Natural killer cell (primary cell): Measurements from ENCODE around the gene CCDC40. TPM values are rescaled to one million over a fixed set of nuclear protein-coding genes. Genes with fewer than 3 reads are reported as not detected.

Source experiments
- ATAC-seq, 3 donors: fragments of 150-1000 bp in 2 of 3; fragments of 200-7000 bp in 1 of 3; cut with Tn5 transposase; 1 replicate in 1 of 3; 2 replicates in 2 of 3; pipeline ENCODE4 v1.10.0; 2021; ENCODE audit warnings: mild to moderate bottlenecking in 2 of 3, moderate library complexity in 2 of 3
- DNase-seq, 2 donors: peaks; one replicate each; pipeline versions ENCODE4 v3.0.0 to v3.0.0-alpha.2; 2013 to 2021; ENCODE audit warnings: mixed read lengths in 1 of 2
- H3K27ac ChIP-seq: one replicate; pipeline ENCODE4 v1.5.1; 2013; ENCODE audit warnings: mild to moderate bottlenecking, low read length
- H3K27me3 ChIP-seq: one replicate; pipeline ENCODE4 v1.6.1; 2013; ENCODE audit warnings: low read length; ENCODE audit not compliant: control insufficient read depth, insufficient read depth
- H3K36me3 ChIP-seq: one replicate; pipeline ENCODE4 v1.6.1; 2013; ENCODE audit warnings: low read length; ENCODE audit not compliant: control insufficient read depth, insufficient read depth
- H3K4me1 ChIP-seq: one replicate; pipeline ENCODE4 v1.6.1; 2013; ENCODE audit warnings: low read length; ENCODE audit not compliant: control insufficient read depth, insufficient read depth
- H3K4me3 ChIP-seq: one replicate; pipeline ENCODE4 v1.5.1; 2013; ENCODE audit warnings: low read length
- H3K9me3 ChIP-seq: one replicate; pipeline ENCODE4 v1.6.1; 2013; ENCODE audit warnings: low read length; ENCODE audit not compliant: control insufficient read depth, insufficient read depth
- H3K27ac Mint-ChIP-seq, 2 donors: one replicate each; pipeline ENCODE4 v1.8.0; 2022; ENCODE audit warnings: mild to moderate bottlenecking in 2 of 2, mixed read lengths in 2 of 2, moderate library complexity in 1 of 2
- H3K27me3 Mint-ChIP-seq, 2 donors: one replicate each; pipeline ENCODE4 v1.8.0; 2022; ENCODE audit warnings: low read depth in 2 of 2, mixed read lengths in 2 of 2
- H3K36me3 Mint-ChIP-seq: one replicate; pipeline ENCODE4 v1.8.0; 2022; ENCODE audit warnings: mixed read lengths
- H3K4me1 Mint-ChIP-seq, 2 donors: one replicate each; pipeline ENCODE4 v1.8.0; 2022; ENCODE audit warnings: mixed read lengths in 2 of 2
- H3K4me3 Mint-ChIP-seq: one replicate; pipeline ENCODE4 v1.8.0; 2022; ENCODE audit warnings: mild to moderate bottlenecking, moderate library complexity, mixed read lengths
- H3K9me3 Mint-ChIP-seq, 2 donors: one replicate each; pipeline ENCODE4 v1.8.0; 2022; ENCODE audit warnings: mixed read lengths in 2 of 2
- CTCF ChIP-seq: fragments of 200-600 bp; IDR thresholded peaks from one replicate; pipeline ENCODE4 v1.8.0; 2022; ENCODE audit warnings: antibody characterized with exemption
- WGBS: methylation state at CpG from one replicate; pipeline ENCODE4 v1.1.7; 2013; ENCODE audit warnings: missing lambda C conversion rate; ENCODE audit not compliant: insufficient coverage; 5-methylcytosine and 5-hydroxymethylcytosine counted together
- intact Hi-C: fragments of 100-400 bp; cut with micrococcal nuclease; formaldehyde crosslinking; loops from one replicate; pipeline ENCODE4 v1.14.2; 2022
- total RNA-seq, 4 donors: library from RNA; stranded (reverse); fragments of 120-200 nt in 1 of 4; gene quantifications; one replicate each; pipeline versions ENCODE4 v1.2.3 to v1.2.4, GENCODE V29; 2013 to 2022

CCDC40 gene
- total RNA-seq, 3 donors from 2014 or later (not counting 1 experiment from before 2014, with no cell fraction given): 0.95 to 2.4 (median 1.5) TPM

GRCh38 chr17:80091376-80091775 is 54.9 kb downstream of the CCDC40 start:
- Mint-ChIP-seq H3K4me3 (no peak overlapping the region), H3K36me3 (no peaks in the 10 kb centered on the region), H3K4me1 (no peaks in the 10 kb centered on the region), H3K27me3 (peaks cover 0 to 6% of the 10 kb centered on the region in 2 donors), H3K9me3 (no peaks in the 10 kb centered on the region), H3K27ac (no peak overlapping the region)
- Histone ChIP-seq H3K36me3 (no peaks in the 10 kb centered on the region), H3K27ac (no peak overlapping the region), H3K27me3 (no peaks in the 10 kb centered on the region), H3K9me3 (no peaks in the 10 kb centered on the region), H3K4me1 (peaks cover 2% of the 10 kb centered on the region), H3K4me3 (no peak overlapping the region)
- ATAC-seq: no peak
- 77% methylated on average over 4 of the region's 4 CpGs for WGBS
- DNase-seq: no peak
- intact Hi-C loops: loop anchor here (10.0 kb wide), 1 partner anchor 163 kb away; no protein-coding TSS in a partner anchor
- no peak for TF ChIP-seq CTCF

DNA sequence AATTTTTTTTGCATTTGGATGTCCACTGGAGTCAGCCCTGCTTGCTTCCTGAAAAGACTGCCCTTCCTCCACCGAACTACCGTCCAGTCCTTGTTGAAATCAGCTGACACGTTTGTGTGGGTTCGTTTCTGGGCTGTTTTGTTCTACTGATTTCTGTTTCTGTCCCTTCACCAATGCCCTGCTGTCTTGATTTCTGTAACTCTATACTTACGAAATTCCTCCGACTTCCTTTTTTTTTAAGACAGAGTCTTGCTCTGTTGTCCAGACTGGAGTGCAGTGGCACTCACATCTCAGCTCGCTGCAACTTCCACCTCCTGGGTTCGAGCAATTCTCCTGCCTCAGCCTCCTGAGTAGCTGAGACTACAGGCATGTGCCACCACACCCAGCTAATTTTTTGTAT is 56.5 kb downstream of the CCDC40 start:
- Mint-ChIP-seq H3K27me3 (peaks cover 0 to 6% of the 10 kb centered on the region in 2 donors), H3K4me1 (no peaks in the 10 kb centered on the region), H3K4me3 (no peak overlapping the region), H3K9me3 (no peaks in the 10 kb centered on the region), H3K27ac (no peak overlapping the region), H3K36me3 (no peaks in the 10 kb centered on the region)
- ATAC-seq (peak in 1 of 3 donors; percentile 35), DNase-seq (no peak)
- peaks cover 2% of the 10 kb centered on the region for H3K4me1 ChIP-seq
- TF ChIP-seq CTCF: no peak
- H3K4me3 ChIP-seq: no peak overlapping the region
- no peak overlapping the region for H3K27ac ChIP-seq
- no peaks in the 10 kb centered on the region for H3K27me3 ChIP-seq
- no peaks in the 10 kb centered on the region for H3K36me3 ChIP-seq
- H3K9me3 ChIP-seq: no peaks in the 10 kb centered on the region
- intact Hi-C loops: loop anchor here (10.0 kb wide), 1 partner anchor 162 kb away; no protein-coding TSS in a partner anchor
- 63% methylated on average over 8 of the region's 8 CpGs for WGBS

DNA sequence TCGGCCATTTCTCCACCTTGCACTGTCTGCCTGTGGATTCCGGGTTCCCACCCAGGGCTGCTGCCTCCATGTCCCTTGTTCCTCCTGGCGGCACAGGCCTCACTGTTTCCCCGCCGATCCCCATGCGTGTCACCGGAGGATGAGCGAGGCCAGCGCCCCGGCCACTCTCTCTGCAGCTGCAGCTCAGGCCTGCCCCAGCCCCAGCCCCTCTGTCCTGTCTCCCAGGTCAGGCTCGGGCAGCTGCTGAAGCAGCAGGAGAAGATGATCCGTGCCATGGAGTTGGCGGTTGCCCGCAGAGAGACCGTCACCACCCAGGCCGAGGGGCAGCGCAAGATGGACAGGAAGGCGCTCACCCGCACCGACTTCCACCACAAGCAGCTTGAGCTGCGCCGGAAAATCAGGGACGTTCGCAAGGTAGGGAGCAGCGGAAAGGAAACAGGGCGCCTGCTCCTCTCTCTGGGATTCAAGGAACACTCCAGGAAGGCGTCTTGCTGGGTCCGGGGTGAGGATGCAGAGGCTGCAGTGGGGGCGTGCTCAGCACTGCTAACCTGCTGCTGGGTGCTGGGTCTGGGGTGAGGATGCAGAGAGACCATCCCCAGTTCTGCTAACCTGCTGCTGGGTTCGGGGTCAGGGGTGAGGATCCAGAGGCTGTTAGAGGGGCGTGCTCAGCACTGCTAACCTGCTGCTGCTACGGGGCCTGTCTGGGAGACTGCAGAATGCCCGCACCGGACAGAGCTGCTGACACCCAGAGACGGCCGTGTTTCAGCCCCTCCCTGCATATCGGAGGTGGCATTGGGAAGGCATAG is 58.8 kb downstream of the CCDC40 start:
- WGBS: 90% methylated on average over 37 of the region's 37 CpGs
- H3K27me3 ChIP-seq: no peaks in the 10 kb centered on the region
- H3K27ac Mint-ChIP-seq: no peak overlapping the region

More for the DNA sequence above, 58.8 kb downstream of the CCDC40 start:
- H3K9me3 Mint-ChIP-seq: no peaks in the 10 kb centered on the region
- H3K4me3 ChIP-seq: no peak overlapping the region
- H3K4me1 Mint-ChIP-seq: peaks cover 0 to 1% of the 10 kb centered on the region in 2 donors
- H3K27ac ChIP-seq: no peak overlapping the region
- intact Hi-C loops: loop anchor here (10.0 kb wide), 1 partner anchor 160 kb away; no protein-coding TSS in a partner anchor
- DNase-seq: no peak
- TF ChIP-seq CTCF: no peak
- H3K27me3 Mint-ChIP-seq: peaks cover under 1 to 5% of the 10 kb centered on the region in 2 donors
- no peak for ATAC-seq
- no peaks in the 10 kb centered on the region for H3K36me3 Mint-ChIP-seq
- H3K36me3 ChIP-seq: no peaks in the 10 kb centered on the region
- H3K4me1 ChIP-seq: peaks cover 5% of the 10 kb centered on the region
- H3K9me3 ChIP-seq: no peaks in the 10 kb centered on the region
- H3K4me3 Mint-ChIP-seq: no peak overlapping the region
